ENCODE results near the gene CMTM8. TPM values are rescaled to one million over a fixed set of nuclear protein-coding genes. Genes with fewer than 3 reads are reported as not detected.
A peak's percentile ranks its signal among the peaks of the same experiment; 100 is the strongest.
"Not testable (repeated sequence)": the region's sequence is repeated elsewhere in the genome, so short reads cannot be mapped to it uniquely, and the experiment has no call there.

The CMTM8 gene
- total and polyA plus RNA-seq, 4 donors, result 15.2 to 24.5 (median 16.8) TPM

- 89 to 96% methylated on average over 3 of the region's 3 CpGs for WGBS, 2 donors
- Histone ChIP-seq H3K9ac (ENCODE audit: insufficient read depth in 1 of 2, low read length in 2 of 2) (no peak overlapping the region), H3K4me1 (ENCODE audit: control insufficient read depth in 5 of 5, insufficient read depth in 5 of 5, low read length in 5 of 5) (no peaks in the 10 kb centered on the region), H3K9me3 (ENCODE audit: control insufficient read depth in 4 of 4, insufficient read depth in 3 of 4, low read length in 3 of 4) (peaks cover 0 to 6% (median 3%) of the 10 kb centered on the region in 4 donors), H3K27me3 (ENCODE audit: control insufficient read depth in 3 of 3, insufficient read depth in 3 of 3, low read length in 2 of 3) (no peaks in the 10 kb centered on the region), H3K27ac (ENCODE audit: low read depth in 1 of 2, low read length in 1 of 2) (no peak overlapping the region), H3K36me3 (ENCODE audit: control insufficient read depth in 4 of 4, insufficient read depth in 4 of 4, low read length in 4 of 4) (no peaks in the 10 kb centered on the region), H3K4me3 (no peak overlapping the region)
- DNase-seq (no peak), ATAC-seq (ENCODE audit: insufficient read depth, low FRiP score) (no peak)
- no peak for TF ChIP-seq CTCF (IDR thresholded peaks at IDR 0.05; ENCODE audit: control extremely low read depth, extremely low read depth)
These were observed 15.5 kb upstream of the CMTM8 start for GRCh38 chr3:32222950-32223349.

GRCh38 chr3:32224016-32224516 is 14.4 kb upstream of the CMTM8 start:
- Histone ChIP-seq H3K9me3 (ENCODE audit: control insufficient read depth in 4 of 4, insufficient read depth in 3 of 4, low read length in 3 of 4) (peaks cover 0 to 6% (median 4%) of the 10 kb centered on the region in 4 donors), H3K9ac (ENCODE audit: insufficient read depth in 1 of 2, low read length in 2 of 2) (no peak overlapping the region), H3K4me3 (no peak overlapping the region), H3K27ac (ENCODE audit: low read depth in 1 of 2, low read length in 1 of 2) (no peak overlapping the region), H3K27me3 (ENCODE audit: control insufficient read depth in 3 of 3, insufficient read depth in 3 of 3, low read length in 2 of 3) (no peaks in the 10 kb centered on the region), H3K36me3 (ENCODE audit: control insufficient read depth in 4 of 4, insufficient read depth in 4 of 4, low read length in 4 of 4) (no peaks in the 10 kb centered on the region), H3K4me1 (ENCODE audit: control insufficient read depth in 5 of 5, insufficient read depth in 5 of 5, low read length in 5 of 5) (no peaks in the 10 kb centered on the region)
- 45 to 64% methylated on average over 5 of the region's 5 CpGs for WGBS, 2 donors
- no peak for ATAC-seq (ENCODE audit: insufficient read depth, low FRiP score)
- TF ChIP-seq CTCF (IDR thresholded peaks at IDR 0.05; ENCODE audit: control extremely low read depth, extremely low read depth), result no peak
- DNase-seq, result peak in 2 of 3 donors; percentile 6 to 48

- H3K9me3 ChIP-seq (ENCODE audit: control insufficient read depth in 4 of 4, insufficient read depth in 3 of 4, low read length in 3 of 4), result peaks cover 0 to 3% (median 0%) of the 10 kb centered on the region in 4 donors
These were observed 11.5 kb upstream of the CMTM8 start for GRCh38 chr3:32226875-32227500.

GRCh38 chr3:32228743-32229142 is 9.7 kb upstream of the CMTM8 start:
- H3K9ac ChIP-seq (ENCODE audit: insufficient read depth in 1 of 2, low read length in 2 of 2); H3K27me3 ChIP-seq (ENCODE audit: control insufficient read depth in 3 of 3, insufficient read depth in 3 of 3, low read length in 2 of 3); H3K4me3 ChIP-seq; ATAC-seq (ENCODE audit: insufficient read depth, low FRiP score); H3K36me3 ChIP-seq (ENCODE audit: control insufficient read depth in 4 of 4, insufficient read depth in 4 of 4, low read length in 4 of 4); DNase-seq; H3K27ac ChIP-seq (ENCODE audit: low read depth in 1 of 2, low read length in 1 of 2); H3K9me3 ChIP-seq (ENCODE audit: control insufficient read depth in 4 of 4, insufficient read depth in 3 of 4, low read length in 3 of 4); H3K4me1 ChIP-seq (ENCODE audit: control insufficient read depth in 5 of 5, insufficient read depth in 5 of 5, low read length in 5 of 5): not testable (repeated sequence)
- WGBS, 2 donors, result 84 to 91% methylated on average over 4 of the region's 4 CpGs

More at GRCh38 chr3:32226875-32227500, 11.5 kb upstream of the CMTM8 start:
- 77 to 93% methylated on average over 2 of the region's 2 CpGs for WGBS, 2 donors
- no peaks in the 10 kb centered on the region for H3K27me3 ChIP-seq (ENCODE audit: control insufficient read depth in 3 of 3, insufficient read depth in 3 of 3, low read length in 2 of 3)
- H3K27ac ChIP-seq (ENCODE audit: low read depth in 1 of 2, low read length in 1 of 2), result no peak overlapping the region
- no peaks in the 10 kb centered on the region for H3K4me1 ChIP-seq (ENCODE audit: control insufficient read depth in 5 of 5, insufficient read depth in 5 of 5, low read length in 5 of 5)
- ATAC-seq (ENCODE audit: insufficient read depth, low FRiP score) (no peak), DNase-seq (no peak)
- H3K4me3 ChIP-seq, result no peak overlapping the region
- TF ChIP-seq CTCF (IDR thresholded peaks at IDR 0.05; ENCODE audit: control extremely low read depth, extremely low read depth), result no peak
- H3K9ac ChIP-seq (ENCODE audit: insufficient read depth in 1 of 2, low read length in 2 of 2), result no peak overlapping the region
- H3K36me3 ChIP-seq (ENCODE audit: control insufficient read depth in 4 of 4, insufficient read depth in 4 of 4, low read length in 4 of 4), result no peaks in the 10 kb centered on the region

Data from lung (tissue), 12 donors.